Femur (tissue), 1 donor: ENCODE results near the gene ACKR2.

Experiments
- DNase-seq: peaks from one replicate; pipeline ENCODE4 v3.0.0-alpha.2; 2017

Gene ACKR2

GRCh38 chr3:42894698-42895579, 85.7 kb downstream of the ACKR2 start:
- DNase-seq, result no peak

- DNase-seq, result no peak
Measured at GRCh38 chr3:42895580-42895868, 86.3 kb downstream of the ACKR2 start.

GRCh38 chr3:42898896-42899675, 89.8 kb downstream of the ACKR2 start:
- DNase-seq, result no peak

GRCh38 chr3:42900226-42901072, 91.2 kb downstream of the ACKR2 start:
- DNase-seq, result no peak

- no peak for DNase-seq
Measured at GRCh38 chr3:42901073-42901415, 91.8 kb downstream of the ACKR2 start.

DNA sequence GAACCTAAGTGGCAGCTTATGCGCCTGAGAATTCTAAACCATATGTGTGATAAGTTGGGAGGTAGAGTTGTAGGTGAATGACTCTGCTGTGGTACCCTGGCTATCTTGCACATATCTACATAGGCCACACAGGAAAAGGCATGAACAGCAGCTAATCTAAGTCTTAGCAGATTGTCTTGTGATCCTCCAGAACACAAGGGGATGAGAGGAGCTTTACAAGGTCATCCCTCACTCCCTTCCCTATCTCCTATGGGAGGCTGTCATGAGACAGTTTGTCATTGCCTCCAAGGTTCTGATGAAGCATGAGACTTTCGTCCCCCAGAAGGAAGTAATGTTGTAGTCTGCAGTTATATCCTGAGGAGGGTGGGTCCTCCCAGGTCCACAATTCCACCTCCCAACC, 93.0 kb downstream of the ACKR2 start:
- DNase-seq, result no peak

- no peak for DNase-seq
Measured at GRCh38 chr3:42904076-42904475, 94.8 kb downstream of the ACKR2 start.

DNA sequence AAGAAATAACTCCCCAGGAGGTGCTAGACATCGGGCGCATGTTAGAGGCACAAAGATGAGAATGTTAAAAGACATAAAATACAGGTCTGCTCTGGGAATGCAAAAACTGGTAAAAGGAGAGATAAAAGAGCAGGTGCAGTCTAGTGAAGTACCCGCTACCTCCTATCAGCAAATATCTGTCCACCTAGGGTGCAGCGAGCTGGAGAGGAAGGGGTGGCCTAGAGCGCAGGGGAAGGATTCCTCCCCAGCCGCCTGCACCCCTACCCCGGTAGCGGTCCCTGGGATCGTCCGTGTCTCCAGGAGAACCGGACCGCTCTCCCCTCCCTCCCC, 96.5 kb downstream of the ACKR2 start:
- no peak for DNase-seq

GRCh38 chr3:42906070-42906847, 97.0 kb downstream of the ACKR2 start, which contains the start of gene ZNF662:
ZNF662 (plus strand) TSS chr3:42906142; CDS start chr3:42908115, 1,973 bp downstream.
- DNase-seq, result peak; percentile 77

GRCh38 chr3:42906848-42907183, 97.6 kb downstream of the ACKR2 start:
- DNase-seq, result no peak

DNA sequence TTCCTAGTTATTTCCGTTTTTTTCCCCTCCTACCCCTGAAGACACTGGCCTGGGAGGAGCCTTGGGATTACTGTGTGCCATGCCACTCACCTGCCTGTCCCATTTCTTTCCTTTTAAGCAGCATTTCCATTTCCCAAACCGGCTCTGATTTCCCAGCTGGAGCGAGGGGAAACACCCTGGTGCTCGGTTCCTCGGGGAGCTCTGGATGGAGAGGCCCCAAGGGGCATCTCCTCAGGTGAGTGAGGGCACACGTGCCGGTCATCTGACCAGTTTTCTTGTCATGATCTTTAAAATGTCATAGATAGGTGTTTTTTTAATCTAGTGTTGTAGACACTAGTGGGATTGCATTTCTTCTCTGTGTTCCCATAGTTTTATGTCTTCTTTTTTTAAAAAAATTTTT, 99.4 kb downstream of the ACKR2 start:
- no peak for DNase-seq

DNA sequence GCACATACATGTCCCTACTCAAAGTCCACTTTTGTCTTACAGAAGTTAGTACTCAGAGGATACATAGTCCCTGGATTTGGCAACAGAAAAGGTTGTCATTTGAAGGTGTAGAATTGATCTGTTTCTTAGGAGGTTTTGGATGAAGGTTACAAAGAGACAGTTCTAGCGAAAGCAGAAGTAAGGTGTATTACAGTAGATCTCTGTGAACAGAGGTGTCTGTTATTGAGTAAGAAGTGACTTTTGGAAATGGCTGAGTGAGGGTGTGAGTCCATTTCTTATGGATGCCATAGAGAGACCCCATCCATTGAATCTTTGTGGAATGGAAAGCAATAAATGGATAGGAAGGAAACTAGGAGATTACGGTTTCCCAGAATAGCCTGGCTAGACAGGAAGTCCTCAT, 102.3 kb downstream of the ACKR2 start:
- no peak for DNase-seq

- DNase-seq, result no peak
Measured at GRCh38 chr3:42914771-42915515, 105.7 kb downstream of the ACKR2 start.
